Ovary (tissue), 3 donors: ENCODE measurements around the gene CACNA2D3.

Source experiments
- EP300 ChIP-seq: sonication (generic); formaldehyde crosslinking; IDR thresholded peaks from one replicate; pipeline ENCODE4 v1.6.1; 2017; ENCODE audit warnings: antibody characterized with exemption
- POLR2A ChIP-seq: fragments of 450-650 bp; IDR thresholded peaks from one replicate; pipeline ENCODE4 v1.6.1; 2017; ENCODE audit warnings: antibody characterized with exemption, mild to moderate bottlenecking, moderate library complexity
- TF ChIP-seq, protein P1 (sequence below), 3 donors: fragments of 450-650 bp in 2 of 3; fragments of 200-600 bp in 1 of 3; IDR thresholded peaks; one replicate each; pipeline versions ENCODE4 v1.5.1 to v1.8.0; 2016 to 2022; ENCODE audit warnings: antibody characterized with exemption in 3 of 3, mild to moderate bottlenecking in 1 of 3
- donor health status: DM: no; HTN: no; CAD: no.

- TF ChIP-seq, protein P1, sequence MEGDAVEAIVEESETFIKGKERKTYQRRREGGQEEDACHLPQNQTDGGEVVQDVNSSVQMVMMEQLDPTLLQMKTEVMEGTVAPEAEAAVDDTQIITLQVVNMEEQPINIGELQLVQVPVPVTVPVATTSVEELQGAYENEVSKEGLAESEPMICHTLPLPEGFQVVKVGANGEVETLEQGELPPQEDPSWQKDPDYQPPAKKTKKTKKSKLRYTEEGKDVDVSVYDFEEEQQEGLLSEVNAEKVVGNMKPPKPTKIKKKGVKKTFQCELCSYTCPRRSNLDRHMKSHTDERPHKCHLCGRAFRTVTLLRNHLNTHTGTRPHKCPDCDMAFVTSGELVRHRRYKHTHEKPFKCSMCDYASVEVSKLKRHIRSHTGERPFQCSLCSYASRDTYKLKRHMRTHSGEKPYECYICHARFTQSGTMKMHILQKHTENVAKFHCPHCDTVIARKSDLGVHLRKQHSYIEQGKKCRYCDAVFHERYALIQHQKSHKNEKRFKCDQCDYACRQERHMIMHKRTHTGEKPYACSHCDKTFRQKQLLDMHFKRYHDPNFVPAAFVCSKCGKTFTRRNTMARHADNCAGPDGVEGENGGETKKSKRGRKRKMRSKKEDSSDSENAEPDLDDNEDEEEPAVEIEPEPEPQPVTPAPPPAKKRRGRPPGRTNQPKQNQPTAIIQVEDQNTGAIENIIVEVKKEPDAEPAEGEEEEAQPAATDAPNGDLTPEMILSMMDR (IDR thresholded peaks at IDR 0.05) = no peak
- TF ChIP-seq POLR2A (no peak), EP300 (no peak)
Measured at GRCh38 chr3:54342676-54343075, 220.3 kb downstream of the CACNA2D3 start.
